Activated gamma-delta T cell (primary cell): ENCODE measurements around the gene ARHGAP35.
"Not testable (repeated sequence)": the region's sequence is repeated elsewhere in the genome, so short reads cannot be mapped to it uniquely, and the experiment has no call there.

ENCODE experiments used
- DNase-seq: peaks from one replicate; lab custom pipeline; 2025; lab: John Stamatoyannopoulos, UW
- total RNA-seq, 2 donors: gene quantifications; one replicate each; lab custom pipeline; 2026; lab: John Stamatoyannopoulos, UW

Gene ARHGAP35
- 139 to 201 reads per million in 2 donors for total RNA-seq

GRCh38 chr19:46860846-46861690 lies at the start of gene ARHGAP35:
Gene ARHGAP35 (plus strand): TSS chr19:46860997. CDS start chr19:46918676, 57,679 bp downstream.
- no peak for DNase-seq

DNA sequence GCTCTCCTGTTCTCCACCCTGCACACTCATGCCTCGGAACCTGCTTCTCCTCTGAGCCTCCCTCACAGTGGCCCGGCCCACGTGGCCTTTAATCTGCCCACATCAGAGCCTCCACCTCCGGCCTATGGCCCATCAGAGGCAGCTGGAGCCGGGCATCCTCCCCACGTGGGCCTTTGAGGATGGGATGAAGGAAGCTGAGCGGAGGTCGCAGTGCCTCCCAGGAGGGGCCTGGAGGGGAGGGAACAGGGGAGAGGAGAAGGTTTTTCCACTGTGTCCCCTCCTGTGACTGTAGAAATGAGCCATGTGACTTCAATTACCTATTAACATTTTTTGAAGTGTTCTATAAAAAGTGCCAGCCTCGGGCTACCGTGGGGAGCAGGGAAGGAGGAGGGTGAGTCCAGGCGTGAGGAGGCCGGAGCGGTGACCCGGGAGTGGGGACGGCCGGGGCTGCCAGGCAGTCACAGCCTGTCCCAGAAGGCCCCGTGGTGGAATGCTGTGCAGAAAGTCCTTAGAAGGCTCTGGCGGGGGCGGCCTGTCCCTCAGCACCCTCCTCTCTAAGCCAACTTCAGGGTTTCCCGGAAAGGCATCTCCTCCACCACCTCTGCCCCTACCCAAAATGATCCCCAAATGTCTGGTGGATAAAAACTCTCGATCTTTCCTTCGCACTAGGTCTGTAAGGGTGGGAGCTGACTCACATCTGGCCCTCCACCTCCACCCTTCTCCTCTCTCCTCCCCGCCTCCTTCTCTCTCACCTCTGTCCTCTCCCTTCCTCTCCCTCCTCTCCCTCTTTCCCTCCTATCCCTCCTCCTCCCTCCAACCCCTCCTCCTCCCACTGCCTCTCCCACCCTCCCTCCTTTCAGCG lies 47.6 kb upstream of the ARHGAP35 start:
- no peak for DNase-seq

DNA sequence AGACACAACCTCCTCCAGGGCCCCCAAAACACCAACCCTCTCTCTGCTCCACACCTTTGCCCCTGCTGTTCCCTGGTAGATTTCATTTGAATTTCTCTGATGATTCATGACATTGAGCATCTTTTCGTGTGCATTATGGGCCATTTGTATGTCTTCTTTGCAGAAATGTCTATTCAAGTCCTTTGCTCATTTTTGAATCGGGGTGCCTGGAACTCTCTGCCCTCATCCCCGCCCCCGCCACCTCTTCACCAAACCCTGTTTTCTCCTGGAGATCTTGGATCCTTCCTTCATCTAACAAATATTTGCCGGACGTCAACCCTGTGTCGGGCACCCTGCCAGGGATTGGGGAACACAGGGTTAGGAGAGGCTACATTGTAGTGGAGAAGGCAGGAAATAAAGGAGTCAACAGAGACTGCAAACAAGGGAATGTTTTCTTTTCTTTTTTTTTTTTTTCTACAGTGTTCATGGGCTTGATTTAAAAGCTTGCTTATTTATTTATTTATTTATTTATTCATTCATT lies 46.9 kb upstream of the ARHGAP35 start:
- no peak for DNase-seq

- DNase-seq = no peak
Observed at GRCh38 chr19:46815833-46816627, 44.8 kb upstream of the ARHGAP35 start.

DNA sequence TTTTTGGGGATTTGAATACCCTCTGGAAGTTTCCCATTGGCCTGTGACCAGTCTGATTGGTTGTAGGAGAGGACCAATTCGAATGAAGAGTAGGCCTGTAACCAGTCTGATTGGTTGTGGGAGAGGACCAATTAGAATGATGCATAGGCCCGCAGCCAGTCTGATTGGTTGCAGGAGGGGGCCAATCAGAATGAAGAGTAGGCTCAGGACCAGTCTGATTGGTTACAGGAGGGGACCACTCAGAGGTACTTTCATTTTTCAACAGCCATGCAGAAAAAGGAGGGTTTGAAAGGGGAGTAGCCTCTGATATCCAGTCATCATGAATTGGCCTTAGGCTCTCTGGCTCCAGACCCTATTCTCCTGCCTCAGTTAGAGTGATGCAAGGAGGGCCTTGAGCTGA lies 42.0 kb upstream of the ARHGAP35 start:
- no peak for DNase-seq

- no peak for DNase-seq
Observed at GRCh38 chr19:46821512-46822409, 39.0 kb upstream of the ARHGAP35 start.

- not testable (repeated sequence) for DNase-seq
Observed at GRCh38 chr19:46822410-46822787, 38.4 kb upstream of the ARHGAP35 start.

DNA sequence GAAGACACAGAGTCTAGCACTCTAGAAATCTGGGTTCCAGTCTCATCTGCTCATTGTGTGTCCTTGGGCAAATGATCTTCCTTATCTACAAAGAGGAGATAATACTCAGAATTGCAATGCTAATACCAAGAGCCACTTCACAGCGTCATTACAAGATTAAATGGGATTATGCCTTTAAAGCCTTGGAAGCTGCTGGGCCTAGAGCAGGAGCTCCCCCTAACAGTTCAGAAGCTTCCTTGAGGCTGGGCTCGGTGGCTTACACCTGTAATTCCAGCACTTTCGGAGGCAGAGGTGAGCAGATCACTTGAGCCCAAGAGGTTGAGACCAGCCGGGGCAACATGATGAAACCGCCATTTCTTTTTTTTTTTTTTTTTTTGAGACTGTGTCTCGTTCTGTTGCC lies 37.7 kb upstream of the ARHGAP35 start:
- DNase-seq = no peak

- no peak for DNase-seq
Observed at GRCh38 chr19:46824890-46825730, 35.7 kb upstream of the ARHGAP35 start.

DNA sequence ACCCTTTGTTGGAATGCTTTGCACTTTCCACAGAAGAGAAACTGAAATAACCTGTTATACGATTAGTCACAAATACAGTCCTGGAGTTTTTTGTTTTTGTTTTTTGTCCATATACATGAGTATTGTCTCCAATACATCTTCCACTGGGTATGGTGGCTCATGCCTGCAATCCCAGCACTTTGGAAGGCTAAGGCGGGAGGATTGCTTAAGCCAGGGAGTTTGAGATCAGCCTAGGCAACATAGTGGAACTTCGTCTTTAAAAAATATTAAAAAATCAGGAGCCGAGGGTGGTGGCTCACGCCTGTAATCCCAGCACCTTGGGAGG lies 35.1 kb upstream of the ARHGAP35 start:
- DNase-seq = no peak

GRCh38 chr19:46828484-46828883 lies 32.3 kb upstream of the ARHGAP35 start:
- no peak for DNase-seq

- DNase-seq = no peak
Observed at GRCh38 chr19:46830864-46831263, 29.9 kb upstream of the ARHGAP35 start.

- DNase-seq = no peak
Observed at GRCh38 chr19:46834121-46834520, 26.7 kb upstream of the ARHGAP35 start.

DNA sequence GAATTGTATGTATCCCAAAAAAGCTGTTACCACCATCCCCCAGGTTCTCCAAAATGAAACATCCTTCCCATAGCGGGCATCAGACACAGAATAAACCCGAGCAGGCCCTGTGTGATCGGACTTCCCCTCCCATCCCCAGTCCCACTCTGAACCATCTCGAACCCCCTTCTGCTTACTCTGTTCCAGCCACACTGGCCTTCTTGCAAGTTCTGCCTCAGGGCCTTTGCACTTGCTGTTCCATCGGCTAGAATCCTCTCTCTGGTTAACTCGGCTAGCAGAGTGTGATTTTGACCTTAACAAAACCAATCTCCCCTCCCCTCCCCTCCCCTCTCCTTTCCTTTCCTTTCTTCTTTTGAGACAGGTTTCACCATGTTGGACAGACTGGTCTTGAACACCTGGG lies 25.8 kb upstream of the ARHGAP35 start:
- no peak for DNase-seq

GRCh38 chr19:46838160-46838559 lies 22.6 kb upstream of the ARHGAP35 start:
- no peak for DNase-seq

GRCh38 chr19:46839752-46840497 lies 20.9 kb upstream of the ARHGAP35 start:
- no peak for DNase-seq

DNA sequence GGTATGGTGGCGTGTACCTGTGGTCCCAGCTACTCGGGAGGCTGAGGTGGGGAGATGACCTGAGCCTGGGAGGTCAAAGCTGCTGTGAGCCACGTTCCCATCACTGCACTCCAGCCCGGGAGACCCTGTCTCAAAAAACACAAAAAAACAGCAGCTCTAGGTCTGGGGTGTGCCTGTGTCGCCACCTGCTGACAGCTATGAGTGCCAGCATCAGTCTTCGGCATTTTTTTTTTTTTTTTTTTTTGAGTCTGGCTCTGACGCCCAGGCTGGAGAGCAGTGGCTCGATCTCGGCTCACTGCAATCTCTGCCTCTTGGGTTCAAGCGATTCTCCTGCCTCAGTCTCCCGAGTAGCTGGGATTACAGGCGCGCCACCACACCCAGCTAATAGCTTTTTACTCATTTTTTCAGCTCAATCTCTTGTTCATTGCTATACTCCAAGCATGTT lies 20.3 kb upstream of the ARHGAP35 start:
- no peak for DNase-seq

DNA sequence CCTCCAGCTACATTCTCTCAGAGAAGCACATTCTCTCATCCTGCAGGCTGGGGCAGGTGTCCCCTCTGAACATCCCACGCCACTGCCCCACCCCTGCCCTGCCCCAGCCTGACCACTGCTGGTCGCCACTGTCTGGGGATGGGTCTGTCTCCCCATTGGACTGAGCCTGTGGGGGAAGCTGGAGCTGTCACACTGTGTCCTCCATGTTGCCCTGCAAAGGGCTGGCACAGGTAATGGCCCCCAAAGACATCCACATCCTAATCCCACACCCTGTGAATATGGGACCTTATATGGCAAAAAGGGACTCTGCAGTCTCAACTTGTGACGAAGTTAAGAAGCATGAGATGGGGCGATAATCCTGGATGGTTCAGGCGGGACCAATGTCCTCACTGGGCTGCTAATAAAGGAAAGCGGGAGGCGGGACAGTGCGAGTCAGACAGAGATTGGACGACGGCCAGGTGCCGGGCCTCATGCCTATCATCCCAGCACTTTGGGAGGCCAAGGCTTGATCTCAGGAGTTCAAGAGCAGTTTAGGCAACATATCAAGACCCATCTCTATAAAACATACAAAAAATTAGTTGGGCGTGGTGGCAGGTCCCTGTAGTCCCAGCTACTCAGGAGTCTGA lies 19.2 kb upstream of the ARHGAP35 start:
- no peak for DNase-seq

DNA sequence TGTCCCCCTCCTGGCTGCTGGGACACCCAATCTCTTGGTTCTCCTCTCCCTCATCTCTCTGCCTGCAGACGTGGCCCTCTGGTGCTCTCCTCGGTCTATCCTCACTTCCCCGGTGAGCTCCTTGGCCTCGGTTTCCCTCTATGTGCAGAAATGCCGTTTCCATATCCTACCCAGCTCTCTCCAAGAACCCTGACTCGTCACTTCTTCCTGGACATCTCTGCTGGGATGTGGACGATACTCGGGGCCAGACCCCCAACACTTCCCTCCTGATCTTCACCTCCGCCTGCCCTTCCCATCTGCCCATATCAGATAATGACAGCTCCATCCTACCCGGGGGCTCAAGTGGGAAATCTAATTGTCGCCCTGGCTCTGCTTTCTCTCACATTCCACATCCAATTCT lies 18.0 kb upstream of the ARHGAP35 start:
- no peak for DNase-seq
